Measurements from ENCODE around the gene PPP2R2C. TPM values are rescaled to one million over a fixed set of nuclear protein-coding genes. Genes with fewer than 3 reads are reported as not detected.

PPP2R2C gene
- total RNA-seq, 1 donor from 2014 or later, result 12.3 TPM

DNA sequence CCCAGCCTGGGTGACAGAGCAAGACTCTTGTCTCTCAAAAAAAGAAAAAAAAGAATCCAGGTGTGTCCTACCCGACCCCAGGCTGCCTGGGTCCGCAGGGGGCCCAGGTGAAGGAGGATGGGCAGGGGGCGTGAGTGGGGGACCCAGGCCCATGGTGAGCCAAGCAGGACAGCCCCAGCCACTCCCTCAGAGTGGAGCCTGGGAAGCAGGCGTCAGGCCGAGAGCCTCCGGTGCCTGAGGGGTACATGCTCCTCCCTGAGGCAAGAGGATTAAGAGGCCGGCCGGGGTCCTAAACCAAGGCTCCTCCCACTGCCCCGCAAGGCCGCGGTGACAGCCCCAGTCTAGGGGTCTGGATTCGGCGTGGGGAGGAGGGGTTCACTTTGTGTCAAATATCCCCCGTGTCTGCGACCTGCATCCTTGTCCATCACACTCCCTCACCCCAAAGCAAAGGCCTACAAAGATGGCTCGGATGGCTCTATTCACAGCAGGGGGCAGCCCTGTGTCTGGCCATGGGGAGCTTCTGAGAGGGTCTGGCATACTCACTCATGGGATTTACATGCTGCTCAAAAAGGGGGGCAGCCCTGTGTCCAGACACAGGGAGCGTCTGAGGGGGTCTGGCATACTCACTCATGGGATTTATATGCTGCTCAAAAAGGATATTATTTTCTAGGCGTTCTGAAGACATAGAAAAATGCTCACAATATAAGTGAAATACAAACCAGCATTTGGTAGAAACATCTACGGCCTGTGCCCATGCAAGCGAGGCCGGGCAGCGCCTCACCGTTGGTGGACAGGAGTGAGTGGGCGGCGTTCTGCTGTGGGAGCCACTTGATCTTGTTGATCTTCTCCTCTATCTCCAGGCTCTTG lies 94.6 kb downstream of the PPP2R2C start:
- intact Hi-C loops (cut with DNase I), result no loop called here
- DNase-seq (ENCODE audit: missing footprints), result peak; percentile 9
- ATAC-seq, result no peak

DNA sequence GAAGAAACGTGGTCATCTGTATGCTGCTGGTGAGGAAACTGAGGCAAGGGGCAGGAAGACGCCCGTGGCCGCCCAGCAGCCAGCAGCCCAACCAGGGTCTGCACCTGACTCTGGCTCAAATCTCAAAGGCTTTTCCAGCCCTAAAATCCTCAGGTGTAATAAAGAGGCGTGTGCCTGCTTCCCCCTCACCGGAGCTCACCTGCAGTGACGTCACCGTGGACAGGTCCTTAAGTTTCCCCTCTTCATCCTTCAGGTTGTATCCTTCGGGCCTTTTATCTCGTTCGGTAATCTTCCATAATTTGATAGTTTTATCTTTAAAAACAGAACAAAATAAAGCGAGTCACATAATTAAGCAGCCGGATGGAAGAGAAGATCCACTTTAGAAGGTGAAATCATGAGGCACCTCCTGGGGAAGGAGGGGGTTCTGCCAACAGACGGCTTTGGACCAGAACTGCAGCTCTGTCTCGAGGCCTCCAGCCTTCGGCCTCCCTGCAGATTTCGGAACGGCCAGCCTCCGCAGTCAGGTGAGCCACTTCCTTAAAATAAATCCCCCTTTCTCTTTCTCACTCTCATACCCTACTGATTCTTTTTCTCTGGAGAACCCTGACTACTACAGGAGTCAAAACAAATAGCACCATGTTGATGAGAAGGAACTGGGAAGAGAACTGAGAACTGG lies 96.7 kb downstream of the PPP2R2C start:
- intact Hi-C loops (cut with DNase I), result no loop called here
- DNase-seq (ENCODE audit: missing footprints) (peak; percentile 27), ATAC-seq (no peak)

DNA sequence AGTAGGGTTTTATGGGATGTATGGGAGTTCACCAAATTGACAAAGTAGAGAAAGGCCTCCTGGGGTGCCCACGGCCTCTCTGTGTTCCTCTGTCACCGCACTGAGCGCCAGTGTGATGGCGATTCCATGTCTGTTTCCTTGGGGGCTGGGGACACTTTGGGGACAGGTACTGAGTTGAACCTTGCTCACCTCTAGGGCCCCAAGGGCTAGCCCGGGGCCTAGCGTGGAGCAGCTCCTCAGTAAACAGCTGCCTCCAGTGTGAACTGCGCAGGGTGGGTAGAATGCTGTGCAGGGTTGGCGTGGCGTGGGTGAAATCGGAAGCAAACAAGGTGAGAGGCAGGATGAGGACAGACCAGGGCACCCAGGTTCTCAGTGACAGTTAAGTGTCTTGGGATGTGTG lies 97.8 kb downstream of the PPP2R2C start:
- intact Hi-C loops (cut with DNase I), result no loop called here
- peak; percentile 27 for DNase-seq (ENCODE audit: missing footprints)
- ATAC-seq, result no peak

DNA sequence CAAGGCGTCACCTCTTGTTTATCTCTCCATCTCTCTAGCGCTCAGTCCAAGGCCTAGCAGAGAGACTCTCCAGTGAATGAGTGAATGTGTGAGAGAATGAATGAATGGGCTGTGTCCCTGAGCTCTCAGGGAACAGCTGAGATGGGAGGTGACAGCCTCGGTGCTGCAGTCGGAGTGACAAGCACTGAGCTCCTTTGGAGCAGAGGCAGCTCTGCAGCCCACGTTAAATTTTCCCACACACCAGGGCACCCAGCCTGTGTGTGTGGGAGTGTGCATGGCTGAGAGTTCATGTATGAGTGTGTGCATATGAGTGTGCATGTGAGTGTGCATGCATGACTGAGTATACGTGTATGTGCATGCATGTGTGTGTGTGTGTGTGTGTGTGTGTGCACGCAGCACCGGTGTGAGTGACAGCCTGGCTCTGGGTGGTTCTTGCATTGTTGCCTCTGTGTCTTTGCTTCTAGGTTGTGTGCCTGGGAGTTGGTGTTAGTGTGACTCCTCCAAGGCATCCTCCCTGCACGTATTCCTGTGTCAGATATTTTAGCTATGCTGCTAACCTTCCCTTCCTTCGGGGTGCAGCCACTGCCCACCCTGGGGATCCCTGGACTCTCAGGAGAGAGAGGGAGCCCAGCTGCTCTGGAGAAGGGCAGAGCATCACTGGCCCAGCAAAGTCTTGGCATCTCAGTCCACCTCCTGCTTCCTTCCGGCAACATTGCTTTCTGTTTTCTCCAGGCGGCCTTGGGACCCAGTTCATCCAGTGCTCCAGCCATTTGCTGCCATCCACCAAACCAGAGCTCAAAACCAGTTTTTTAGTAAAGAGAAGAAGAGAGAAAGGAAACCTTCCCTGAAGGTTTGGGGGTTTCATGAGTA lies 98.6 kb downstream of the PPP2R2C start:
- no peak for ATAC-seq
- peak; percentile 17 for DNase-seq (ENCODE audit: missing footprints)
- intact Hi-C loops (cut with DNase I), result no loop called here

DNA sequence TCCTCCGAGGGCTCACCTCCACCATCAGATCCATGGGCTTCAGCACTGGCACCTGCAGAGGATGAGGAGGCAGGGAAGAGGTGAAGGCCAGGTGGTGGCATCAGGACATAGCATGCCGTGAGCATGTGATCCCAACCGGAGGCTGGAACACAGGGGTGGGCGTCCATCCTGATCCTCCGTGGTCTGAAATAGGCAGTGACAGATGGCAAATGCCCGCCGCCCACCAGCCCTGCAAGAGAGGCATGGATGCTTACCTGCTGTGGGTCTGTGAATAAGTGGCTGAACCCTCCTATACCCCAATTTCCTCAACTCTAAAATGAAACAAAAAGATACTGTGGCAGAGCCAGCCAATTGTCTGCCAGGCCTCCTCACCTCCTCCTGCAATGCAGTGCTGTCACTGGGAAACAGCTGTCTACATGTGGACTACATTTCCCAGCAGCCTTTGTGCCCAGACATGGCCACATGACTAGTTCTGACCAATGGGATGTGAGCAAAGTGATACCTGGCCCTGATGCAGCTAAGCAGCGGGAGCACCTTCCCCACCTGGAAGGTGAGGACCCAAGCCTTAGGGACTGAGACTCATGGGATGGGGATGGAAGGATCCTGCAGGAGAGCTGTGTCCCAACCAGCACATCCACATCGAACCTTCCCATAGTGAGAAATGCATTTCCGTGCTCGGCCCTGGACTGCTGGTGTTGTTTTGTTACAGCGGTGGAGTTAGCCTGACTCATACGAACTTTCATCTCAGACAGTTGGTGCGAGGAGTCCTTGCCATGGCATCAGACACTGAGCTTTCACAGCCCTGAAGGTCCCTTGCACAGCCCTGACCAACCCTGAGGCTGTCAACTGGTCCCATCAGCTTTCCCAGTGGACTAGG lies 99.5 kb downstream of the PPP2R2C start:
- intact Hi-C loops (cut with DNase I), result no loop called here
- DNase-seq (ENCODE audit: missing footprints), result peak; percentile 37
- peak; percentile 38 for ATAC-seq

DNA sequence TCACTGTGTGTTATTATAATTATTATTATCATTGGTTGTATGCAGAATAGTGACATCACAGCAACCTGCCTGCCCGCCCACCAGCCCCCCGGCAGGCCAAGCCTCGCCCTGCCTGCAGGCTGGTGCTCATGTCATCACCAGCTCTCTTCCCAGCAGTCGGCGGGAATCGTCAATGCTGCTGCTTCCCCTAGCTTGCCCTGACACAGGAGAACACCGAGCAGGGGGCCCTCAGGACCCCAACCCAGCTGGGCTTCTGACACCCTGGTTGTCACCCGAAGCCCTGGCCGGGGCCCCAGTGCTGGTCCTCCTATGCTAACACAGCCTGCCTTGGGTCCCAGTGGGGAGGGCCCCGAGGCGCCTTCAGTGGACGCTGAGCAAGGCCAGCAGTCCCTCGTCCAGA lies 100.6 kb downstream of the PPP2R2C start:
- DNase-seq (ENCODE audit: missing footprints) (peak; percentile 53), ATAC-seq (no peak)
- intact Hi-C loops (cut with DNase I), result no loop called here

DNA sequence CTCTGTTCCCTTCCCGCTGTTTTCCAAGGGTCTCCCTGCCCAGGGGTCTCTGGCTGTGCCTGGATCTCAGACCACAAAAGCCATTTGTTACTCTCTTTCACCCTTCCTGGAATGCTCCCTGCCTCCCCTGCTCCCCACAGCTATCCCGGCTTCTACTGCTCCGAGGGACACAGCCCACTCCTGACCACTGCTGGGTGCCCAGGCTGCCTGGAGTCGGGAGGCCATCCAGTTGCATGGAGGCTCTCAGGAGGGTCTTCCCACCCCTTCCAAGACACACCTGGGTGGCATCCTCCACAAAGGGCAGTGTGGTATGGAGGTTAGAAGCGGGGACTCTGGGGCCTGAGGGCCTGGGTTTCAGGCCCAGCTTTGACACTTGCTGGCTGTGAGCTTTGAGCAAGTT lies 101.1 kb downstream of the PPP2R2C start:
- DNase-seq (ENCODE audit: missing footprints) (peak; percentile 52), ATAC-seq (no peak)
- intact Hi-C loops (cut with DNase I), result no loop called here

DNA sequence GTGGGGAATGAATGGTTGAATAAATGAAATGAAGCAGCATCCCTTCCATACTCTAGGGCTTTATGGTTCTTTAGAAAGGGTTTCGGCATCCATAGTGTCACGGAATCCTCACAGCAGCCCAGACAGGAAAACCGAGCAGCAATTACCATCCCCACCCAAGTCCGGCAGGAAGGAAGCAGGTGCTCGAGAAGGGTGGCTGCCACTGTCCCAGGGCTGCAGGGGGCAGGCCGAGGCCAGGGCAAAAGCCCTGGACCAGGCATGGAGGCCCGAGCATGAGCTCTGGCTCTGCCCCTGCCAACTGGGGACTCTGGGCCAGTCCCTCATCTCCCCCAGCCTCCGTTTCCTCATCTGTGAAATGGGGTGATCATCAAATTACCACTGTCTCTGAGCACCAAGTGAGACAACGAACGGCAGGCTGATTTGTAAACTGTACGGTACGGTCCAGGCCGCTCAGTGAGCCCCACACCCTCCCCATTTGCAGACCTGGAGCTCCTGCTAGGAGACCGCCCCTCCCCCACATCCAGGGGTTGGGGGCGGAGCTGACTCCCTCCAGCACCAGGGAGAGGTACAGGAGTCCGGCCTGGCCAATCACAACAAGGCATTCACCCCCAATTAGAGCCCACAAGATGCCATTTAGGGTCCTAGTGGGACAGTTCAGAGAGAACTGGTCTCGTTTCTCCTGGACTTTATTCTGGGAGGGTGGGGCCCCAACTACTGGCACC lies 102.3 kb downstream of the PPP2R2C start:
- DNase-seq (ENCODE audit: missing footprints), result peak; percentile 34
- ATAC-seq, result no peak
- intact Hi-C loops (cut with DNase I), result no loop called here

DNA sequence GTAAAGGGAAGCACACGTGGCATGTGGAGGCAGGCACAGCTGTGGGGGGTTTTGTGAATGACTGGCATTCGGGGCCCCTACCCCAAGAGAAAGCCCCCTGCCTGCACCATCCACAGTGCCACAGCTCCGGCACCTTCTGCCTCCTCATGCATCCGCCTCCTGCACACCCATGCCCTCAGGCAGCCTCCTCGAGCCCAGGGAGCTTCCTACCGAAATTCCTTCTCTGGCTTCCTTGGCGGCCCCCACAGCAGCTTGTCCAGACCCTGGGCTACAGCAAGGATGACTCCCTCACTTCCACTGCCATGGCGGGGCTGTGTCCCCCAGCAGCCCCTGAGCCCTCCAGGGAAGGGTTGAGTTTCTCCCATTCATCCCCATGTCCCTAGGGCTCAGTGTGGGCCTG lies 102.9 kb downstream of the PPP2R2C start:
- intact Hi-C loops (cut with DNase I), result no loop called here
- DNase-seq (ENCODE audit: missing footprints) (peak; percentile 17), ATAC-seq (no peak)

DNA sequence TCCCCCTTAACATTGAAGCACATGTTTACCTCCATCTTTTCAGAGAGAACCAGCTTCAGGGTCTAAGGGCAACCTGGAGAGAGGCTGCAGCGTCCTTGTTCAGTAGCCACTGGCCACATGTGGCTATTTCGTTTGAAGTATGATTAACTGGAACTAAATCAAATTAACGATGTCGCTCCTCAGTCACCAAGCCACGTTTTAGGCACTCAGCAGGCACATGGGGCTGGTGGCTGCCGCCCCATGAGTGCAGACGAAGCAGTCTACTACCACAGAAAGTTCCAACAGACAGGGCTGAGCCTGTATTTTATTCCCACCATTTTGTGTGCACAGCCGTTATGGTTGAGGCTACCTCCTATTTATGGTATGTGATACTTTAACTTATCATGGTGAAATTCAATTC lies 103.4 kb downstream of the PPP2R2C start:
- DNase-seq (ENCODE audit: missing footprints) (no peak), ATAC-seq (no peak)
- intact Hi-C loops (cut with DNase I), result no loop called here

DNA sequence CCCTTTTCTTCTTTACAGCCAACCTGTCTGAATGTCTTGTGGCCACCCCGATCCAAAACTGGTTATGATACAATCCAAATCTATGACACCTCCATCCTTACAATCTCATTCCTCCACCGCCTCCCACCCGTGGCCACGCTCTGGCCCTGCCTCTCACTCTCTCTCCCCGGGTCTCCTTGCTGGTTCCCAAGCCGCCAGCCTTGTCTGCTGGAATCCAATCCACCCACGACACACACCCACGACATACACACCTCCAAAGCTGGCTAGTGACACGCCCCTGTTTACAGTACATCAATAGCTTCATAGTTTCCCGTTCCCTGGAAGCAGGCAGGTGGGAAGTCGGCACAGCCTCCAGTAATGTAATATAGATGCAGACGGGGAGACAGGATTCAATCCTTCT lies 103.8 kb downstream of the PPP2R2C start:
- ATAC-seq (no peak), DNase-seq (ENCODE audit: missing footprints) (peak; percentile 33)
- intact Hi-C loops (cut with DNase I), result no loop called here

DNA sequence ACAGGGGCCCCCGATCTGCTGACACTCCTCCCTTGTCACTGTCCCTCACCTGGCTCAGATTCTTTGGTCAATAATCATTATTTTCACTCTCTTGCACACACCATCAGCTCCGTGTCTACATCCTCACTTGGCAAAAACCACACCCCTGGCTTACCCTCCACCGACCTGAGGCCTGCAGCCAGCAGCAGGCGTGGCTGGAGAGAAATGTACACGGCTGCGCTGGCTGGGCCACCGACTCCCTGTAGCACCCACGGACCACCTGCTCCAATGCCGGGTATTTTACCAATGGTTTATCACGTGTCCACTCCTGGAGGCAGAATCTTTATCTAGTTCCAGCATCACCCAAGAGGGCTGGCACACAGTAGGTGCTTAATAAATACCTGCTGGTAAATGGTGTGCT lies 104.3 kb downstream of the PPP2R2C start:
- intact Hi-C loops (cut with DNase I), result no loop called here
- DNase-seq (ENCODE audit: missing footprints) (peak; percentile 11), ATAC-seq (no peak)

DNA sequence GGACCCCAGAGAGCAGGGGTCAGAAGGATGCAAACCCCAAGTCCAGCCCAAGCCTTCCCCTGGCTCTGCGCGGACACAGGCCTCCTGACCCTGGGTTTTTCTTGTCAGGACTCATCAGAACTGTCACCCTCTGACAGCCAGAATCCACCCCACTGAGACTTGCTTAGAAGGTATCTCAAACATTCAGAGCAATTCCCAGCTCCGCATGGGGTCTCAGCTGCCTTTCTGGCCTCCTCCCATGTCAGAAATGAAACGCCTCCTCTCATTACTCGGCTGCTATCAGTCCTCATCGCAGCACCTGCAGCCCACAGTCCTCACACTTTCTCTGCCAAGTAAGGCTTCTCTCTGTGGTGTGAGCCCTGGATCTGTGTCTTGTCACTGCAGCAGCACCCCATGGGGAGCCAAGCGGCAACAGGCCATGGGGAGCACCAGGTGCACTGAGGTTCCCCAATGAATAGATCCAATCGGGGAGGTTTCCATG lies 105.0 kb downstream of the PPP2R2C start:
- ATAC-seq, result no peak
- peak; percentile 23 for DNase-seq (ENCODE audit: missing footprints)
- intact Hi-C loops (cut with DNase I), result no loop called here

DNA sequence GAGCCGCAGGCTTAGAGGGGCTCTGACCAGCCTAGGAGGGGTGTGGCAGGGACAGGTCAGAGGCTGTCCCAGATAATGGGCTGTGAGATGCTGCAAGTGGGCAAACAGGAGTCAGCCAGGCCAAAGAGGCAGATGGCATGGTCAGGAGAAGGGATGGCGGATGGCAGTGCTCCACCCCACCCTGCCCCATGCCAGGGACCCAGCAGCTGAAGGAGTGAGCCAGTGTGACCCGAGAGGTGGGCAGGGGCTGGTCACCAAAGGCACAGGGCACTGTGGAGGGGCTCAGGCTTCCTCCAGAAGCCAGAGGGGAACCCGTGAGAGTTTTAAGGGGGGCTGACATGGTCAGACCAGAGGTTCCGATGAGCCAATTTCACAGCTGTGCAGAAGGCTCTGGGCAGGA lies 105.8 kb downstream of the PPP2R2C start:
- intact Hi-C loops (cut with DNase I), result no loop called here
- peak; percentile 32 for DNase-seq (ENCODE audit: missing footprints)
- ATAC-seq, result no peak

DNA sequence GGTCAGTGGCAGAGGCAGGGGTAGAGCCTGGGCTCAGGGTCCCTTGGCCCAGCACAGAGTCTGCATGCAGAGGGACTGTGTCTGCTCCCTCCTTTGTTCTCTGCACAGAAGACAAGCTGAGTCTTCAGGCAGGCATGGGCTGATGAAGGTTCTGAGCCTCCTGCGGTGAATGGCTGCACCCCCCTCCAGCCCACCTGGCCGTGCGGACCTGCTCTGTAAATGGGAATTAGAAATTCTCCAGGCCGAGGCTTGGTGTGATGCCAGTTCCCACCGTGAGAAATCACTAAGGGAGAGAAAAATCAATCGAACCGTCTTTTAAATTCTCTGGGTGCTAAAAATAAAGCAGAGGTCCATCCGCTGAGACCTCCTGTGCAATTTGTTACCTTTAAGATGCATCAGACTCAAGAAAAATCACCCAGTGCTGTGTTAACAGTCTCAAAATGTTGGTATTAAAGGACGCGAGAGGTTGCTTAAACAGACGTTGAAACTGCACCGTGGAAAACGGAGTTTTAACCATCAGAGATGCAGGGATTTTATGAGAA lies 106.8 kb downstream of the PPP2R2C start:
- no peak for ATAC-seq
- intact Hi-C loops (cut with DNase I), result no loop called here
- no peak for DNase-seq (ENCODE audit: missing footprints)

DNA sequence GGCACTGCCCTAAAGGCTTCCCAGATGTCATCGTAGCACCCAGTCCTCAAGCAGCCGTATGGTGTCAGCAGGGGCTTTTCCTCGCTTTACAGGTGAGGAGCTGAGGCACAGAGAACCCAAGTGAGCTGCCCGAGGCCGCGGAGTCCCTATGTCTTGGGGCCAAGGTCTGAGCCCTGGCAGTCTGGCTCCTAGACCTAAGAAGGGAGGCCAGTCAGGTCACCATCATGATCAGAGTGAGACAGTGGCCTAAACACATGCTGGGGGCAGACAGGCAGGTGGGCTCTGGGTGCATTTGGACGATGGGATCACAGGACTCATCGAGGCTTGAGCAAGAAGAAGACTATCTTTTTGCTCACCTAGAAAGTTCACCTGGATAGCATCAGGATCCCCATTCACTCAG lies 107.8 kb downstream of the PPP2R2C start:
- ATAC-seq, result no peak
- DNase-seq (ENCODE audit: missing footprints), result peak; percentile 17
- intact Hi-C loops (cut with DNase I), result no loop called here

DNA sequence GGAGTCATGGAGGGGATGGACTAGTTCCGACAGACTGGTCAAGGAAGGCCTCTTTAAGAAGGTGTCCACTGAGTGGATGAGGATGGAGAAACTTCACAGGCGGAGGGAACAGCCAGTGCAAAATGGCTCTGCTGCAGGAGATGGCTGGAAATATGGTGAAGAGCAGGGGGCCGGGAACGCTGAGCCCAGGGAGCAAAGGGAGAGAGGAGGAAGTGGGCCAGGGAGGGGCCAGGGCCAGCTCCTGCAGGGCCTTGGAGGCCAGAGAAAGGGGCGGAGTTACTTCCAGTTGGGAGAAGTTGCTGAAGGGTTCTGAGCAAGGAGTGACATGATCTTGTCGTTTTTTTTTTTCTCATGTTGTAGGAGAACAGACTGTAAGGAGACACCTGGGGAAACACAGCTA lies 108.3 kb downstream of the PPP2R2C start:
- no peak for ATAC-seq
- DNase-seq (ENCODE audit: missing footprints), result no peak
- intact Hi-C loops (cut with DNase I), result no loop called here

DNA sequence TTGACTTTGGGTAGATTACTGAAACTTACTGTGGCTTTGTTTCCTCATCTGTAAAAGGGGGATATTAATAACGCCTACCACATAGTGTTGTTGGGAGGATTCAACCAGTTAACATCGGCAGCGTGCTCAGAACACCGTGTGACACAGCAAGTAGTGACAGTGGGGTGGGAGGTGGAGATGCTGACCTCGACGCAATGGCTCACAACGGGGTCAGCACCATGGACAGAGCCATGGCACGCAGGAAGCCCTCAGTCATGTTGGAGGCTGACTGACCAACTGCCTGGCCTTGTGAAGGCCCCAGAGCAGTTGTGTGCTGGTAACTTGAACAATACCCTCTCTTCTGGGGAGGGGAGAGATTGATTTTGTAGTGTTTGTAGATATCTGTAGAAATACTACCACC lies 109.5 kb downstream of the PPP2R2C start:
- DNase-seq (ENCODE audit: missing footprints) (peak; percentile 33), ATAC-seq (no peak)
- intact Hi-C loops (cut with DNase I), result no loop called here
